Liver (tissue), 9 donors: ENCODE data around the gene SORCS2. TPM values are rescaled to one million over a fixed set of nuclear protein-coding genes. Genes with fewer than 3 reads are reported as not detected.

Experiments used
- DNase-seq: peaks from one replicate; pipeline ENCODE4 v3.0.0-alpha.2; 2017; ENCODE audit warnings: low spot score
- H3K27ac ChIP-seq, 2 donors: one replicate each; pipeline ENCODE4 v1.7.0; 2013; ENCODE audit warnings: inconsistent platforms in 2 of 2, low read length in 2 of 2, control low read depth in 1 of 2, low read depth in 1 of 2, mild to moderate bottlenecking in 1 of 2
- H3K27me3 ChIP-seq, 4 donors: one replicate each; pipeline versions ENCODE4 v1.6.1 to v1.7.0; 2013; ENCODE audit warnings: low read length in 3 of 4, inconsistent platforms in 1 of 4, mild to moderate bottlenecking in 1 of 4, moderate library complexity in 1 of 4; ENCODE audit not compliant: control insufficient read depth in 4 of 4, insufficient read depth in 4 of 4
- H3K36me3 ChIP-seq, 4 donors: one replicate each; pipeline versions ENCODE4 v1.6.1 to v1.7.0; 2013; ENCODE audit warnings: low read length in 3 of 4, mild to moderate bottlenecking in 3 of 4, low read depth in 1 of 4, moderate library complexity in 1 of 4; ENCODE audit not compliant: control insufficient read depth in 4 of 4, insufficient read depth in 3 of 4
- H3K4me1 ChIP-seq, 4 donors: one replicate each; pipeline versions ENCODE4 v1.6.1 to v1.7.0; 2013; ENCODE audit warnings: low read length in 3 of 4, mild to moderate bottlenecking in 3 of 4, moderate library complexity in 1 of 4; ENCODE audit not compliant: control insufficient read depth in 4 of 4, insufficient read depth in 4 of 4
- H3K4me3 ChIP-seq, 3 donors: one replicate each; pipeline versions ENCODE4 v1.6.1 to v1.7.0; 2013; ENCODE audit warnings: low read length in 3 of 3, control low read depth in 1 of 3, low read depth in 1 of 3, mild to moderate bottlenecking in 1 of 3
- H3K9ac ChIP-seq, 2 donors: one replicate each; pipeline ENCODE4 v1.7.0; 2013; ENCODE audit warnings: low read length in 2 of 2, mild to moderate bottlenecking in 2 of 2, moderate library complexity in 2 of 2, control low read depth in 1 of 2, low read depth in 1 of 2
- H3K9me3 ChIP-seq, 4 donors: one replicate each; pipeline versions ENCODE4 v1.6.1 to v1.7.0; 2013; ENCODE audit warnings: low read length in 3 of 4; ENCODE audit not compliant: control insufficient read depth in 4 of 4
- EGR1 ChIP-seq, 2 donors: IDR thresholded peaks; 2 replicates each; pipeline ENCODE4 v1.6.1; 2016 to 2018; ENCODE audit warnings: antibody characterized with exemption in 2 of 2, low read depth in 2 of 2
- FOXA1 ChIP-seq: IDR thresholded peaks from 2 replicates; pipeline ENCODE4 v1.6.1; 2016; ENCODE audit warnings: antibody characterized with exemption
- FOXA2 ChIP-seq: IDR thresholded peaks from 2 replicates; pipeline ENCODE4 v1.6.1; 2016; ENCODE audit warnings: antibody characterized with exemption
- GABPA ChIP-seq, 2 donors: IDR thresholded peaks in 1 of 2; conservative IDR thresholded peaks in 1 of 2; 2 replicates each; pipeline ENCODE4 v1.6.1; 2016; ENCODE audit warnings: antibody characterized with exemption in 2 of 2, mild to moderate bottlenecking in 1 of 2, moderate library complexity in 1 of 2
- HNF4G ChIP-seq: IDR thresholded peaks from 2 replicates; pipeline ENCODE4 v1.6.1; 2016; ENCODE audit warnings: antibody characterized with exemption
- JUND ChIP-seq, 2 donors: IDR thresholded peaks; 2 replicates each; pipeline ENCODE4 v1.6.1; 2016; ENCODE audit warnings: antibody characterized with exemption in 2 of 2
- NR2F2 ChIP-seq: IDR thresholded peaks from 2 replicates; pipeline ENCODE4 v1.6.1; 2016; ENCODE audit warnings: antibody characterized with exemption
- RAD21 ChIP-seq, 2 donors: IDR thresholded peaks; 2 replicates each; pipeline ENCODE4 v1.6.1; 2016; ENCODE audit warnings: antibody characterized with exemption in 2 of 2, mild to moderate bottlenecking in 2 of 2
- RXRA ChIP-seq, 2 donors: IDR thresholded peaks; 2 replicates each; pipeline ENCODE4 v1.6.1; 2017 to 2018; ENCODE audit warnings: antibody characterized with exemption in 2 of 2, mild to moderate bottlenecking in 1 of 2
- TAF1 ChIP-seq: conservative IDR thresholded peaks from 2 replicates; pipeline ENCODE4 v1.6.1; 2016; ENCODE audit warnings: antibody characterized with exemption, mild to moderate bottlenecking
- YY1 ChIP-seq: IDR thresholded peaks from 2 replicates; pipeline ENCODE4 v1.6.1; 2016; ENCODE audit warnings: antibody characterized with exemption, mild to moderate bottlenecking
- WGBS: extraction: QIAGEN DNeasy Blood & Tissue Kit; methylation state at CpG from one replicate; pipeline ENCODE4 v1.1.7; 2013; 5-methylcytosine and 5-hydroxymethylcytosine counted together
- polyA plus RNA-seq, 2 donors: library from polyadenylated mRNA; stranded (reverse) in 1 of 2; unstranded in 1 of 2; fragments of 200-250 nt in 1 of 2; fragments of >200 nt in 1 of 2; fragmentation: Nextera tagmentation in 1 of 2; extraction: Ambion mirVana in 1 of 2; gene quantifications; one replicate each; pipeline versions ENCODE4 v1.2.1 to v1.2.3, GENCODE V29; 2013 to 2015
- total RNA-seq, 2 donors: library from RNA; depleted of rRNA; stranded (reverse); fragments of >200 nt; gene quantifications; one replicate each; pipeline ENCODE4 v1.2.3, GENCODE V29; 2014
- TF ChIP-seq, protein P1 (sequence below): IDR thresholded peaks from 2 replicates; pipeline ENCODE4 v1.6.1; 2016; ENCODE audit warnings: antibody characterized with exemption
- TF ChIP-seq, protein P2 (sequence below): fragments of 150-350 bp; IDR thresholded peaks from 2 replicates; pipeline ENCODE4 v1.5.1; 2017; ENCODE audit warnings: improper control_type of control experiment, low read depth, low read length; ENCODE audit not compliant: missing input control
- TF ChIP-seq, protein P3 (sequence below): IDR thresholded peaks from 2 replicates; pipeline ENCODE4 v1.6.1; 2016; ENCODE audit warnings: antibody characterized with exemption
- TF ChIP-seq, protein P4 (sequence below): IDR thresholded peaks from 2 replicates; pipeline ENCODE4 v1.6.1; 2016; ENCODE audit warnings: antibody characterized with exemption
- TF ChIP-seq, protein P5 (sequence below): IDR thresholded peaks from 2 replicates; pipeline ENCODE4 v1.6.1; 2016; ENCODE audit warnings: antibody characterized with exemption, mild to moderate bottlenecking
- donor health status: healthy.
- donor health status: healthy.
- donor health status: healthy.
- donor health status: healthy.
- donor health status: healthy.

Gene SORCS2
- total and polyA plus RNA-seq, 4 donors = 0.10 to 1.4 (median 0.92) TPM

DNA sequence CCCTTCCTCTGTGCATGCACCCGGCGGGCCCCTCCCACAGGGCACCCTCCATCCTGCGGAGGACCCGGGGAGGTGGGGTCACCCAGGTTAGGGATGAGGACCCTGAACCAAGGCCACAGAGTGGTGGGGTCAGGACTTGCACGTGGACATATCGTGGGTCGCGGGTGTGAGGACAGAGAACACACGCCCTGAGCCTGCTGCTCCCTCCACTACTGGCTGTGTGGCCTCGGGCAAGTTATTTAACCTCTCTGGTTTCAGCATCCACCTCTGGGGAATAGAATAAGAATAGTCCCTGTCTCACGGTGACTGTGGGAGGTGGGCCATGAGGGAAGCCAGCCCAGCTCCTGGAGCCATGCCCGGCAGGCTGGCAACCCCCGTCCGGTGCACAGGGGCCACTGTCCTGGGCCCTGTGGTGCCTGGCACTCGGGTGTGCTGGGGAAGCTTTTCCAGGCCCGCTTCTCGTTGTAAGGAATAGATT, 237.3 kb downstream of the SORCS2 start:
- H3K27ac ChIP-seq = no peak overlapping the region
- H3K36me3 ChIP-seq = no peaks in the 10 kb centered on the region
- H3K9ac ChIP-seq = no peak overlapping the region
- H3K4me1 ChIP-seq = no peaks in the 10 kb centered on the region
- H3K9me3 ChIP-seq = no peaks in the 10 kb centered on the region
- DNase-seq = no peak
- no peaks in the 10 kb centered on the region for H3K27me3 ChIP-seq
- TF ChIP-seq RAD21 (IDR thresholded peaks at IDR 0.05) (no peak), JUND (IDR thresholded peaks at IDR 0.05) (no peak), YY1 (no peak), NR2F2 (no peak), HNF4G (no peak), GABPA (IDR thresholded peaks at IDR 0.05 in 1 of 2, conservative IDR thresholded peaks at IDR 0.05 in 1 of 2) (no peak), RXRA (IDR thresholded peaks at IDR 0.05) (no peak), FOXA1 (no peak), TAF1 (no peak), FOXA2 (no peak), EGR1 (IDR thresholded peaks at IDR 0.05; ENCODE audit: low read depth in 2 of 2) (no peak)
- TF ChIP-seq, protein P1, sequence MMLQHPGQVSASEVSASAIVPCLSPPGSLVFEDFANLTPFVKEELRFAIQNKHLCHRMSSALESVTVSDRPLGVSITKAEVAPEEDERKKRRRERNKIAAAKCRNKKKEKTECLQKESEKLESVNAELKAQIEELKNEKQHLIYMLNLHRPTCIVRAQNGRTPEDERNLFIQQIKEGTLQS = no peak
- TF ChIP-seq, protein P2, sequence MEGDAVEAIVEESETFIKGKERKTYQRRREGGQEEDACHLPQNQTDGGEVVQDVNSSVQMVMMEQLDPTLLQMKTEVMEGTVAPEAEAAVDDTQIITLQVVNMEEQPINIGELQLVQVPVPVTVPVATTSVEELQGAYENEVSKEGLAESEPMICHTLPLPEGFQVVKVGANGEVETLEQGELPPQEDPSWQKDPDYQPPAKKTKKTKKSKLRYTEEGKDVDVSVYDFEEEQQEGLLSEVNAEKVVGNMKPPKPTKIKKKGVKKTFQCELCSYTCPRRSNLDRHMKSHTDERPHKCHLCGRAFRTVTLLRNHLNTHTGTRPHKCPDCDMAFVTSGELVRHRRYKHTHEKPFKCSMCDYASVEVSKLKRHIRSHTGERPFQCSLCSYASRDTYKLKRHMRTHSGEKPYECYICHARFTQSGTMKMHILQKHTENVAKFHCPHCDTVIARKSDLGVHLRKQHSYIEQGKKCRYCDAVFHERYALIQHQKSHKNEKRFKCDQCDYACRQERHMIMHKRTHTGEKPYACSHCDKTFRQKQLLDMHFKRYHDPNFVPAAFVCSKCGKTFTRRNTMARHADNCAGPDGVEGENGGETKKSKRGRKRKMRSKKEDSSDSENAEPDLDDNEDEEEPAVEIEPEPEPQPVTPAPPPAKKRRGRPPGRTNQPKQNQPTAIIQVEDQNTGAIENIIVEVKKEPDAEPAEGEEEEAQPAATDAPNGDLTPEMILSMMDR = no peak
- TF ChIP-seq, protein P3, sequence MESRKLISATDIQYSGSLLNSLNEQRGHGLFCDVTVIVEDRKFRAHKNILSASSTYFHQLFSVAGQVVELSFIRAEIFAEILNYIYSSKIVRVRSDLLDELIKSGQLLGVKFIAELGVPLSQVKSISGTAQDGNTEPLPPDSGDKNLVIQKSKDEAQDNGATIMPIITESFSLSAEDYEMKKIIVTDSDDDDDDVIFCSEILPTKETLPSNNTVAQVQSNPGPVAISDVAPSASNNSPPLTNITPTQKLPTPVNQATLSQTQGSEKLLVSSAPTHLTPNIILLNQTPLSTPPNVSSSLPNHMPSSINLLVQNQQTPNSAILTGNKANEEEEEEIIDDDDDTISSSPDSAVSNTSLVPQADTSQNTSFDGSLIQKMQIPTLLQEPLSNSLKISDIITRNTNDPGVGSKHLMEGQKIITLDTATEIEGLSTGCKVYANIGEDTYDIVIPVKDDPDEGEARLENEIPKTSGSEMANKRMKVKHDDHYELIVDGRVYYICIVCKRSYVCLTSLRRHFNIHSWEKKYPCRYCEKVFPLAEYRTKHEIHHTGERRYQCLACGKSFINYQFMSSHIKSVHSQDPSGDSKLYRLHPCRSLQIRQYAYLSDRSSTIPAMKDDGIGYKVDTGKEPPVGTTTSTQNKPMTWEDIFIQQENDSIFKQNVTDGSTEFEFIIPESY = no peak
- TF ChIP-seq, protein P4, sequence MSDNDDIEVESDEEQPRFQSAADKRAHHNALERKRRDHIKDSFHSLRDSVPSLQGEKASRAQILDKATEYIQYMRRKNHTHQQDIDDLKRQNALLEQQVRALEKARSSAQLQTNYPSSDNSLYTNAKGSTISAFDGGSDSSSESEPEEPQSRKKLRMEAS = no peak
- TF ChIP-seq, protein P5, sequence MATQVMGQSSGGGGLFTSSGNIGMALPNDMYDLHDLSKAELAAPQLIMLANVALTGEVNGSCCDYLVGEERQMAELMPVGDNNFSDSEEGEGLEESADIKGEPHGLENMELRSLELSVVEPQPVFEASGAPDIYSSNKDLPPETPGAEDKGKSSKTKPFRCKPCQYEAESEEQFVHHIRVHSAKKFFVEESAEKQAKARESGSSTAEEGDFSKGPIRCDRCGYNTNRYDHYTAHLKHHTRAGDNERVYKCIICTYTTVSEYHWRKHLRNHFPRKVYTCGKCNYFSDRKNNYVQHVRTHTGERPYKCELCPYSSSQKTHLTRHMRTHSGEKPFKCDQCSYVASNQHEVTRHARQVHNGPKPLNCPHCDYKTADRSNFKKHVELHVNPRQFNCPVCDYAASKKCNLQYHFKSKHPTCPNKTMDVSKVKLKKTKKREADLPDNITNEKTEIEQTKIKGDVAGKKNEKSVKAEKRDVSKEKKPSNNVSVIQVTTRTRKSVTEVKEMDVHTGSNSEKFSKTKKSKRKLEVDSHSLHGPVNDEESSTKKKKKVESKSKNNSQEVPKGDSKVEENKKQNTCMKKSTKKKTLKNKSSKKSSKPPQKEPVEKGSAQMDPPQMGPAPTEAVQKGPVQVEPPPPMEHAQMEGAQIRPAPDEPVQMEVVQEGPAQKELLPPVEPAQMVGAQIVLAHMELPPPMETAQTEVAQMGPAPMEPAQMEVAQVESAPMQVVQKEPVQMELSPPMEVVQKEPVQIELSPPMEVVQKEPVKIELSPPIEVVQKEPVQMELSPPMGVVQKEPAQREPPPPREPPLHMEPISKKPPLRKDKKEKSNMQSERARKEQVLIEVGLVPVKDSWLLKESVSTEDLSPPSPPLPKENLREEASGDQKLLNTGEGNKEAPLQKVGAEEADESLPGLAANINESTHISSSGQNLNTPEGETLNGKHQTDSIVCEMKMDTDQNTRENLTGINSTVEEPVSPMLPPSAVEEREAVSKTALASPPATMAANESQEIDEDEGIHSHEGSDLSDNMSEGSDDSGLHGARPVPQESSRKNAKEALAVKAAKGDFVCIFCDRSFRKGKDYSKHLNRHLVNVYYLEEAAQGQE = no peak
- WGBS = 83% methylated on average over 17 of the region's 17 CpGs
- H3K4me3 ChIP-seq = no peak overlapping the region
